H1 (cell line): ENCODE results near the gene IL31RA. TPM values are rescaled to one million over a fixed set of nuclear protein-coding genes. Genes with fewer than 3 reads are reported as not detected.

ENCODE experiments used
- CTCF ChIA-PET: fragments of 300-600 bp; sonication (Branson Sonifier 250); formaldehyde crosslinking; loops from one replicate; lab custom pipeline; 2021; ENCODE audit not compliant: partially characterized antibody; lab: Charles Lee
- POLR2A ChIA-PET: fragments of 300-600 bp; sonication (Branson Sonifier 250); formaldehyde crosslinking; loops from one replicate; lab custom pipeline; 2021; ENCODE audit warnings: inconsistent platforms; ENCODE audit not compliant: partially characterized antibody; lab: Charles Lee
- DNase-seq, 2 experiments: peaks; one replicate each; pipeline versions ENCODE4 v3.0.0 to v3.0.0-alpha.2; 2010 to 2022; ENCODE audit warnings: low spot score in 2 of 2, low read depth in 1 of 2, mixed read lengths in 1 of 2
- FAIRE-seq: peaks from 2 replicates; lab custom pipeline; 2011; peaks lifted over from hg19 to GRCh38; lab: Jason Lieb, UNC
- H2AFZ ChIP-seq: 2 replicates; pipeline ENCODE4 v1.8.1; 2012; ENCODE audit warnings: low read length, inconsistent platforms
- H2AK5ac ChIP-seq: 2 replicates; pipeline ENCODE4 v1.6.1; 2013; ENCODE audit warnings: low read depth, low read length
- H2BK120ac ChIP-seq: replicated peaks from 2 replicates; pipeline ENCODE3; 2013; ENCODE audit warnings: low read depth, low read length, inconsistent platforms
- H2BK12ac ChIP-seq: 2 replicates; pipeline ENCODE4 v1.6.1; 2013; ENCODE audit warnings: low read depth, low read length
- H2BK15ac ChIP-seq: 2 replicates; pipeline ENCODE4 v1.6.1; 2013; ENCODE audit warnings: low read length
- H2BK20ac ChIP-seq: 2 replicates; pipeline ENCODE4 v1.6.1; 2013; ENCODE audit warnings: low read length
- H2BK5ac ChIP-seq: 2 replicates; pipeline ENCODE4 v1.6.1; 2013; ENCODE audit warnings: low read depth, low read length
- H3K14ac ChIP-seq: 2 replicates; pipeline ENCODE4 v1.6.1; 2013; ENCODE audit warnings: inconsistent platforms; ENCODE audit not compliant: insufficient read length
- H3K18ac ChIP-seq: 2 replicates; pipeline ENCODE4 v1.6.1; 2013; ENCODE audit warnings: low read length; ENCODE audit errors: extremely low read depth
- H3K23ac ChIP-seq: 2 replicates; pipeline ENCODE4 v1.6.1; 2013; ENCODE audit warnings: inconsistent platforms; ENCODE audit not compliant: insufficient read length
- H3K23me2 ChIP-seq: 2 replicates; pipeline ENCODE4 v1.6.1; 2013; ENCODE audit warnings: low read depth, low read length
- H3K27ac ChIP-seq: 2 replicates; pipeline ENCODE4 v1.6.1; 2011; ENCODE audit warnings: low read depth, low read length, inconsistent platforms
- H3K27me3 ChIP-seq, 4 experiments: replicated peaks in 1 of 4; 1 replicate in 1 of 4; 2 replicates in 3 of 4; pipeline versions ENCODE4 v1.6.1 to v1.8.1; 2011 to 2013; ENCODE audit warnings: low read length in 3 of 4, mild to moderate bottlenecking in 3 of 4, inconsistent platforms in 2 of 4, mixed read lengths in 2 of 4, moderate library complexity in 1 of 4; ENCODE audit not compliant: control insufficient read depth in 3 of 4, insufficient read depth in 3 of 4; ENCODE audit errors: extremely low read depth in 1 of 4
- H3K36me3 ChIP-seq, 4 experiments: 2 replicates each; pipeline versions ENCODE4 v1.6.1 to v1.8.1; 2011 to 2013; ENCODE audit warnings: mild to moderate bottlenecking in 4 of 4, low read length in 3 of 4, moderate library complexity in 2 of 4, control low read depth in 1 of 4, inconsistent platforms in 1 of 4; ENCODE audit not compliant: insufficient read depth in 4 of 4, control insufficient read depth in 2 of 4
- H3K4ac ChIP-seq: replicated peaks from 2 replicates; pipeline ENCODE3; 2013; ENCODE audit warnings: low read length, low read depth, mixed read lengths, inconsistent platforms; ENCODE audit not compliant: insufficient read length
- H3K4me1 ChIP-seq, 4 experiments: replicated peaks in 1 of 4; 1 replicate in 1 of 4; 2 replicates in 3 of 4; pipeline versions ENCODE4 v1.6.1 to v1.8.1; 2011 to 2013; ENCODE audit warnings: low read length in 3 of 4, inconsistent platforms in 2 of 4, mixed read lengths in 1 of 4; ENCODE audit not compliant: insufficient read depth in 4 of 4, control insufficient read depth in 3 of 4
- H3K4me2 ChIP-seq, 2 experiments: 2 replicates each; pipeline versions ENCODE4 v1.6.1 to v1.8.1; 2011 to 2013; ENCODE audit warnings: low read depth in 2 of 2, low read length in 2 of 2, control low read depth in 1 of 2, inconsistent platforms in 1 of 2, mild to moderate bottlenecking in 1 of 2; ENCODE audit not compliant: insufficient read depth in 1 of 2
- H3K4me3 ChIP-seq, 4 experiments: fragments of 200-600, 300-600 bp in 1 of 4; sonication (generic), shearing (Covaris generic), sonication (Bioruptor Twin) in 1 of 4; 2 replicates each; pipeline versions ENCODE4 v1.5.1 to v1.8.1; 2011 to 2016; ENCODE audit warnings: low read length in 4 of 4, low read depth in 3 of 4, control low read depth in 2 of 4, inconsistent platforms in 2 of 4, mild to moderate bottlenecking in 2 of 4, mixed read lengths in 1 of 4, moderate library complexity in 1 of 4; ENCODE audit not compliant: insufficient read depth in 2 of 4; ENCODE audit errors: extremely low read depth in 1 of 4
- H3K56ac ChIP-seq: replicated peaks from 2 replicates; pipeline ENCODE3; 2013; ENCODE audit warnings: low read depth, mild to moderate bottlenecking, mixed read lengths, low read length, inconsistent platforms; ENCODE audit not compliant: insufficient read length
- H3K79me1 ChIP-seq: 2 replicates; pipeline ENCODE4 v1.6.1; 2013; ENCODE audit warnings: low read depth, low read length, control low read depth
- H3K79me2 ChIP-seq, 2 experiments: 2 replicates each; pipeline versions ENCODE4 v1.6.1 to v1.8.1; 2012 to 2013; ENCODE audit warnings: low read length in 2 of 2, mild to moderate bottlenecking in 2 of 2, inconsistent platforms in 1 of 2; ENCODE audit not compliant: insufficient read depth in 2 of 2, control insufficient read depth in 1 of 2
- H3K9ac ChIP-seq, 4 experiments: replicated peaks in 1 of 4; 1 replicate in 1 of 4; 2 replicates in 3 of 4; pipeline versions ENCODE4 v1.6.1 to v1.8.1; 2011 to 2013; ENCODE audit warnings: low read depth in 3 of 4, low read length in 3 of 4, control low read depth in 2 of 4, mild to moderate bottlenecking in 2 of 4, moderate library complexity in 2 of 4, inconsistent platforms in 1 of 4; ENCODE audit errors: extremely low read depth in 1 of 4
- H3K9me3 ChIP-seq, 2 experiments: 2 replicates each; pipeline versions ENCODE4 v1.6.1 to v1.8.1; 2012 to 2013; ENCODE audit warnings: mild to moderate bottlenecking in 2 of 2, moderate library complexity in 2 of 2, control low read depth in 1 of 2, inconsistent platforms in 1 of 2, low read depth in 1 of 2, low read length in 1 of 2, mixed read lengths in 1 of 2; ENCODE audit not compliant: insufficient read depth in 2 of 2
- H4K20me1 ChIP-seq, 2 experiments: replicated peaks in 1 of 2; 2 replicates each; pipeline versions ENCODE3 to v1.8.1; 2011 to 2013; ENCODE audit warnings: inconsistent platforms in 2 of 2, low read length in 2 of 2, mild to moderate bottlenecking in 1 of 2; ENCODE audit not compliant: insufficient read depth in 2 of 2, control insufficient read depth in 1 of 2
- H4K5ac ChIP-seq: 2 replicates; pipeline ENCODE4 v1.6.1; 2013; ENCODE audit warnings: low read length, low read depth, mixed read lengths, inconsistent platforms; ENCODE audit not compliant: insufficient read length
- H4K8ac ChIP-seq: 2 replicates; pipeline ENCODE4 v1.8.0; 2013; ENCODE audit warnings: mild to moderate bottlenecking, moderate library complexity, low read length, inconsistent platforms; ENCODE audit not compliant: insufficient read depth; ENCODE audit errors: extremely low read depth
- H4K91ac ChIP-seq: replicated peaks from 2 replicates; pipeline ENCODE3; 2013; ENCODE audit warnings: low read length, mixed read lengths, inconsistent platforms; ENCODE audit not compliant: insufficient read length
- BACH1 ChIP-seq: IDR thresholded peaks from 2 replicates; pipeline ENCODE4 v1.6.1; 2012; ENCODE audit warnings: low read length, improper control_type of control experiment
- HDAC2 ChIP-seq, 2 experiments: fragments of 300-600 bp in 1 of 2; sonication (generic) in 1 of 2; IDR thresholded peaks; 2 replicates each; pipeline ENCODE4 v1.6.1; 2011 to 2012; ENCODE audit warnings: low read depth in 2 of 2, low read length in 2 of 2, mild to moderate bottlenecking in 2 of 2, moderate library complexity in 2 of 2, borderline replicate concordance in 1 of 2, inconsistent platforms in 1 of 2
- TCF12 ChIP-seq: IDR thresholded peaks from 2 replicates; pipeline ENCODE4 v1.6.1; 2011; ENCODE audit warnings: low read depth, mild to moderate bottlenecking, low read length
- WGBS, 2 experiments: shearing (Covaris generic) in 1 of 2; methylation state at CpG; one replicate each; pipeline versions ENCODE4 v1.1.6 to v1.1.7; 2013 to 2015; ENCODE audit warnings: low lambda C conversion rate in 2 of 2, mixed read lengths in 2 of 2, inconsistent platforms in 1 of 2, low coverage in 1 of 2, missing lambda C conversion rate in 1 of 2; ENCODE audit not compliant: insufficient replicate concordance in 2 of 2, insufficient coverage in 1 of 2, insufficient read length in 1 of 2; ENCODE audit errors: extremely low coverage in 1 of 2, missing lambda C conversion rate in 1 of 2; 5-methylcytosine and 5-hydroxymethylcytosine counted together
- polyA plus RNA-seq, 7 experiments: library from polyadenylated mRNA; depleted of rRNA in 3 of 7; stranded (reverse) in 5 of 7; unstranded in 2 of 7; fragments of >200 nt in 5 of 7; fragments of 200-250 nt in 2 of 7; gene quantifications; 1 replicate in 5 of 7; 2 replicates in 1 of 7; 4 replicates in 1 of 7; pipeline versions ENCODE4 v1.2.1 to v1.2.3, GENCODE V29; 2011 to 2013; ENCODE audit warnings: missing spikeins in 2 of 7, mixed read lengths in 2 of 7
- total RNA-seq: library from RNA; stranded (reverse); fragmentation: NEBNext Ultra II Directional; extraction: Animal tissue kit (Norgen Biotek cat#: 25700); gene quantifications from 2 replicates; pipeline ENCODE4 v1.2.1, GENCODE V29; 2021

The IL31RA gene
- total and polyA plus RNA-seq, 2 of the 8 experiments (the other 6 are each of a cell fraction or from before 2014, with no cell fraction given) = not detected

GRCh38 chr5:55914971-55915370 lies 63.8 kb downstream of the IL31RA start:
- Histone ChIP-seq H3K23ac (no peak overlapping the region), H2BK5ac (no peak overlapping the region), H3K9me3 (no peaks in the 10 kb centered on the region), H2BK120ac (no peak overlapping the region), H4K8ac (no peak overlapping the region), H3K79me2 (no peaks in the 10 kb centered on the region), H2AFZ (no peak overlapping the region), H3K79me1 (no peaks in the 10 kb centered on the region), H3K4me1 (no peaks in the 10 kb centered on the region; a peak in 1 of 7 replicates), H2BK15ac (no peak overlapping the region), H3K27ac (no peak overlapping the region), H3K18ac (no peak overlapping the region), H3K27me3 (no peaks in the 10 kb centered on the region), H3K14ac (no peak overlapping the region), H4K20me1 (no peaks in the 10 kb centered on the region), H4K91ac (no peak overlapping the region), H2BK20ac (no peak overlapping the region), H4K5ac (no peak overlapping the region), H3K4me3 (no peak overlapping the region), H3K4me2 (no peak overlapping the region), H3K56ac (no peak overlapping the region), H3K36me3 (no peaks in the 10 kb centered on the region), H3K23me2 (0 out of 2 replicates have a peak, but pooled peaks cover 2% of the 10 kb centered on the region), H2BK12ac (no peak overlapping the region), H3K9ac (no peak overlapping the region), H2AK5ac (no peak overlapping the region), H3K4ac (no peak overlapping the region)
- 95% methylated on average over 2 of the region's 2 CpGs; no CpG with 5 or more reads in 1 of the 2 experiments for WGBS, 2 experiments
- no peak for TF ChIP-seq HDAC2 (IDR thresholded peaks at IDR 0.05; ENCODE audit: borderline replicate concordance in 1 of 2, low read depth in 2 of 2, low read length in 2 of 2)
- no peak for TF ChIP-seq BACH1
- TF ChIP-seq TCF12 = no peak
- DNase-seq (peak in 1 of 2 experiments; percentile 22), FAIRE-seq (no peak)
- POLR2A ChIA-PET = no interaction called here
- CTCF ChIA-PET = no interaction called here
